Esophagus muscularis mucosa (tissue), 4 donors: ENCODE measurements around the gene PGP. TPM values are rescaled to one million over a fixed set of nuclear protein-coding genes. Genes with fewer than 3 reads are reported as not detected.

ENCODE experiments used
- DNase-seq: peaks from one replicate; pipeline ENCODE4 v3.0.0-alpha.2; 2017; ENCODE audit errors: extremely low spot score
- H3K27ac ChIP-seq, 4 donors: fragments of 200-600 bp; sonication (generic); replicated peaks in 1 of 4; 1 replicate in 3 of 4; 2 replicates in 1 of 4; pipeline ENCODE4 v1.5.1; 2016 to 2019; ENCODE audit warnings: mild to moderate bottlenecking in 1 of 4
- H3K27me3 ChIP-seq, 4 donors: fragments of 200-600 bp; sonication (generic); one replicate each; pipeline versions ENCODE4 v1.5.1 to v1.6.0; 2016 to 2019
- H3K36me3 ChIP-seq, 4 donors: fragments of 200-600 bp; sonication (generic); one replicate each; pipeline ENCODE4 v1.5.1; 2016 to 2019
- H3K4me1 ChIP-seq, 4 donors: fragments of 200-600 bp; sonication (generic); one replicate each; pipeline ENCODE4 v1.5.1; 2016 to 2019
- H3K4me3 ChIP-seq, 4 donors: fragments of 200-600 bp; sonication (generic); 1 replicate in 2 of 4; 2 replicates in 2 of 4; pipeline ENCODE4 v1.5.1; 2016 to 2019; ENCODE audit warnings: mild to moderate bottlenecking in 4 of 4, moderate library complexity in 1 of 4
- H3K9me3 ChIP-seq, 4 donors: fragments of 200-600 bp; sonication (generic); 1 replicate in 3 of 4; 2 replicates in 1 of 4; pipeline ENCODE4 v1.5.1; 2016 to 2019
- CTCF ChIP-seq, 3 experiments: fragments of 200-600 bp in 2 of 3; fragments of 450-650 bp in 1 of 3; sonication (generic) in 2 of 3; IDR thresholded peaks; one replicate each; pipeline ENCODE4 v1.5.1; 2017 to 2019; ENCODE audit warnings: antibody characterized with exemption in 3 of 3, mild to moderate bottlenecking in 2 of 3, moderate library complexity in 1 of 3
- EP300 ChIP-seq: sonication (generic); formaldehyde crosslinking; IDR thresholded peaks from one replicate; pipeline ENCODE4 v1.6.1; 2017; ENCODE audit warnings: antibody characterized with exemption
- POLR2A ChIP-seq: fragments of 450-650 bp; IDR thresholded peaks from one replicate; pipeline ENCODE4 v1.6.1; 2017; ENCODE audit warnings: antibody characterized with exemption, moderate library complexity, mild to moderate bottlenecking, low read depth
- POLR2AphosphoS5 ChIP-seq, 2 donors: sonication (generic); formaldehyde crosslinking; IDR thresholded peaks; one replicate each; pipeline ENCODE4 v1.6.1; 2017; ENCODE audit warnings: antibody characterized with exemption in 2 of 2
- WGBS: methylation state at CpG from one replicate; pipeline ENCODE4 v1.1.5; 2018; 5-methylcytosine and 5-hydroxymethylcytosine counted together
- intact Hi-C: fragments of 100-400 bp; cut with DNase I; formaldehyde crosslinking; loops from one replicate; pipeline ENCODE4 v1.15.1; 2023
- total RNA-seq, 4 donors: library from RNA; depleted of rRNA; stranded (reverse); fragments of >200 nt; gene quantifications; one replicate each; pipeline versions ENCODE4 v1.1.0 to v1.2.1, GENCODE V29; 2016

PGP gene
- total RNA-seq, 4 donors from 2014 or later: 8.9 to 20.0 (median 13.7) TPM

GRCh38 chr16:2206780-2207433, 7.7 kb downstream of the PGP start:
- no peaks in the 10 kb centered on the region for H3K9me3 ChIP-seq
- TF ChIP-seq CTCF (IDR thresholded peaks at IDR 0.05): no peak
- no peak for TF ChIP-seq POLR2AphosphoS5 (IDR thresholded peaks at IDR 0.05)
- no peak for TF ChIP-seq POLR2A
- no peak for TF ChIP-seq EP300
- H3K4me1 ChIP-seq: peaks cover 19 to 32% (median 25%) of the 10 kb centered on the region in 4 donors
- H3K4me3 ChIP-seq: peak overlapping the region in 1 of 4 donors; percentile 73
- H3K36me3 ChIP-seq: peaks cover 20 to 40% (median 39%) of the 10 kb centered on the region in 4 donors
- H3K27me3 ChIP-seq: no peaks in the 10 kb centered on the region
- whole genome bisulfite sequencing: 84% methylated on average over 15 of the region's 23 CpGs
- intact Hi-C loops: no loop called here
- H3K27ac ChIP-seq: peak overlapping the region in 1 of 4 donors; percentile 96
- DNase-seq: no peak

GRCh38 chr16:2206420-2206779, 8.2 kb downstream of the PGP start:
- WGBS: 82% methylated on average over 17 of the region's 18 CpGs
- TF ChIP-seq POLR2AphosphoS5 (IDR thresholded peaks at IDR 0.05): no peak
- no peak for TF ChIP-seq POLR2A
- no peak for TF ChIP-seq EP300
- TF ChIP-seq CTCF (IDR thresholded peaks at IDR 0.05): no peak
- Histone ChIP-seq H3K36me3 (peaks cover 20 to 39% (median 38%) of the 10 kb centered on the region in 4 donors), H3K4me1 (peaks cover 14 to 29% (median 23%) of the 10 kb centered on the region in 4 donors), H3K4me3 (peak overlapping the region; percentile 65 to 87 (median 78)), H3K27ac (peak overlapping the region; percentile 90 to 97 (median 96)), H3K27me3 (no peaks in the 10 kb centered on the region), H3K9me3 (no peaks in the 10 kb centered on the region)
- intact Hi-C loops: no loop called here
- no peak for DNase-seq

GRCh38 chr16:2205967-2206313, 8.7 kb downstream of the PGP start:
- WGBS: no CpG with 5 or more reads among the region's 16 CpGs
- Histone ChIP-seq H3K4me1 (peaks cover 14 to 29% (median 23%) of the 10 kb centered on the region in 4 donors), H3K27ac (peak overlapping the region; percentile 90 to 97 (median 96)), H3K27me3 (no peaks in the 10 kb centered on the region), H3K9me3 (no peaks in the 10 kb centered on the region), H3K36me3 (peaks cover 20 to 39% (median 38%) of the 10 kb centered on the region in 4 donors), H3K4me3 (peak overlapping the region; percentile 65 to 87 (median 78))
- no peak for DNase-seq
- TF ChIP-seq POLR2A: no peak
- TF ChIP-seq CTCF (IDR thresholded peaks at IDR 0.05): no peak
- no peak for TF ChIP-seq EP300
- TF ChIP-seq POLR2AphosphoS5 (IDR thresholded peaks at IDR 0.05): no peak
- intact Hi-C loops: no loop called here

GRCh38 chr16:2205104-2205966, 9.3 kb downstream of the PGP start, which contains the start of gene MLST8:
Gene MLST8 (plus strand): TSS chr16:2205454. CDS start chr16:2206086, 632 bp downstream.
- Histone ChIP-seq H3K27ac (peak within 1 kb of the TSS; percentile 90 to 97 (median 96)), H3K4me1 (peaks cover 14 to 29% (median 23%) of the 10 kb centered on the region in 4 donors), H3K9me3 (no peaks in the 10 kb centered on the region), H3K36me3 (peaks cover 20 to 39% (median 38%) of the 10 kb centered on the region in 4 donors), H3K27me3 (no peaks in the 10 kb centered on the region), H3K4me3 (peak within 1 kb of the TSS; percentile 65 to 87 (median 78))
- intact Hi-C loops: no loop called here
- peak; percentile 86 to 94 for TF ChIP-seq POLR2AphosphoS5 (IDR thresholded peaks at IDR 0.05)
- TF ChIP-seq POLR2A: peak; percentile 70
- no peak for TF ChIP-seq EP300
- peak in 2 of 3 experiments; percentile 18 to 22 for TF ChIP-seq CTCF (IDR thresholded peaks at IDR 0.05)
- DNase-seq: peak; percentile 96
- under 1% methylated on average over 29 of the region's 93 CpGs for WGBS
